Measurements from ENCODE around the gene C1orf94. TPM values are rescaled to one million over a fixed set of nuclear protein-coding genes. Genes with fewer than 3 reads are reported as not detected.

The C1orf94 gene
- total and polyA plus RNA-seq, 5 experiments from 2014 or later, result not detected

Other genes starting within 250 kb of the C1orf94 start
- gene CSMD2, start 11.7 kb upstream of the C1orf94 start, total RNA-seq, result not detected
- not detected for gene CSMD2, start 11.7 kb upstream of the C1orf94 start, polyA plus RNA-seq

Data from naive thymus-derived CD8-positive, alpha-beta T cell (primary cell).